Progenitor cell of endocrine pancreas (in vitro differentiated cells): ENCODE measurements around the gene ATP1B4. TPM values are rescaled to one million over a fixed set of nuclear protein-coding genes. Genes with fewer than 3 reads are reported as not detected.
"Not testable (repeated sequence)": the region's sequence is repeated elsewhere in the genome, so short reads cannot be mapped to it uniquely, and the experiment has no call there.

Source experiments
- DNase-seq: peaks from one replicate; pipeline ENCODE4 v3.0.0; 2021; ENCODE audit warnings: low spot score; ENCODE audit not compliant: unreplicated experiment
- H3K27ac Mint-ChIP-seq: 2 replicates; pipeline ENCODE4 v1.8.0; 2021; ENCODE audit warnings: mild to moderate bottlenecking, moderate library complexity, mixed read lengths
- H3K27me3 Mint-ChIP-seq: 2 replicates; pipeline ENCODE4 v1.8.0; 2021; ENCODE audit warnings: mixed read lengths
- H3K36me3 Mint-ChIP-seq: 2 replicates; pipeline ENCODE4 v1.8.0; 2022; ENCODE audit warnings: mixed read lengths; ENCODE audit not compliant: insufficient read depth
- H3K4me1 Mint-ChIP-seq: 2 replicates; pipeline ENCODE4 v1.8.0; 2021; ENCODE audit warnings: low read depth, mixed read lengths
- H3K4me3 Mint-ChIP-seq: 2 replicates; pipeline ENCODE4 v1.8.0; 2021; ENCODE audit warnings: low read depth, mild to moderate bottlenecking, moderate library complexity, mixed read lengths
- H3K9me3 Mint-ChIP-seq: 2 replicates; pipeline ENCODE4 v1.8.0; 2021; ENCODE audit warnings: low read depth, mixed read lengths
- total RNA-seq: library from RNA; stranded (reverse); gene quantifications from 2 replicates; pipeline ENCODE4 v1.2.1, GENCODE V29; 2021
- TF ChIP-seq, protein P1 (sequence below): fragments of 200-600 bp; sonication (generic); IDR thresholded peaks from one replicate; pipeline ENCODE4 v1.5.0; 2021; ENCODE audit warnings: antibody characterized with exemption, mild to moderate bottlenecking; ENCODE audit not compliant: unreplicated experiment

The ATP1B4 gene
- total RNA-seq, 1 donor from 2014 or later: not detected

DNA sequence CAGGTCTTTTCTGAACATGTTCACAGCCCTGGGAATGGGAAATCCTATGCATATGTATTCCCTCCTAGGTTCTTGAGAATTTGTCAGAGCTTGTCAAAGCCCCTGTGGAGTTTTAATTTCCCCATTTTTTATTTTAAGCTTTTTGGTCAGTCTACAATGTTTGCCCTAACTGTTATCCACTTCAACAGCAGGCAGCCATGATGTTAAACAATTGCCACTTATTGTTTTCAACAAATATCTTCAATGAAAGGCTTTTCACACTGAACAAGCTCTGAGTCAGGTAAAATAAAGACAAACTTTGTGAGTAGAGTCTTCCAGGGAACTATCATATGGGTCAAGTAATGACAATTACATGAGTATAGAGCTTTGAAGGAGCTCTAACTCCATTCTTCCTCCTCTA is 25.0 kb upstream of the ATP1B4 start:
- Mint-ChIP-seq H3K4me3 (no peak overlapping the region), H3K9me3 (peaks cover 46% of the 10 kb centered on the region), H3K36me3 (no peaks in the 10 kb centered on the region), H3K27ac (no peak overlapping the region), H3K27me3 (no peaks in the 10 kb centered on the region), H3K4me1 (no peaks in the 10 kb centered on the region)
- no peak for DNase-seq
- TF ChIP-seq, protein P1, sequence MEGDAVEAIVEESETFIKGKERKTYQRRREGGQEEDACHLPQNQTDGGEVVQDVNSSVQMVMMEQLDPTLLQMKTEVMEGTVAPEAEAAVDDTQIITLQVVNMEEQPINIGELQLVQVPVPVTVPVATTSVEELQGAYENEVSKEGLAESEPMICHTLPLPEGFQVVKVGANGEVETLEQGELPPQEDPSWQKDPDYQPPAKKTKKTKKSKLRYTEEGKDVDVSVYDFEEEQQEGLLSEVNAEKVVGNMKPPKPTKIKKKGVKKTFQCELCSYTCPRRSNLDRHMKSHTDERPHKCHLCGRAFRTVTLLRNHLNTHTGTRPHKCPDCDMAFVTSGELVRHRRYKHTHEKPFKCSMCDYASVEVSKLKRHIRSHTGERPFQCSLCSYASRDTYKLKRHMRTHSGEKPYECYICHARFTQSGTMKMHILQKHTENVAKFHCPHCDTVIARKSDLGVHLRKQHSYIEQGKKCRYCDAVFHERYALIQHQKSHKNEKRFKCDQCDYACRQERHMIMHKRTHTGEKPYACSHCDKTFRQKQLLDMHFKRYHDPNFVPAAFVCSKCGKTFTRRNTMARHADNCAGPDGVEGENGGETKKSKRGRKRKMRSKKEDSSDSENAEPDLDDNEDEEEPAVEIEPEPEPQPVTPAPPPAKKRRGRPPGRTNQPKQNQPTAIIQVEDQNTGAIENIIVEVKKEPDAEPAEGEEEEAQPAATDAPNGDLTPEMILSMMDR: no peak

DNA sequence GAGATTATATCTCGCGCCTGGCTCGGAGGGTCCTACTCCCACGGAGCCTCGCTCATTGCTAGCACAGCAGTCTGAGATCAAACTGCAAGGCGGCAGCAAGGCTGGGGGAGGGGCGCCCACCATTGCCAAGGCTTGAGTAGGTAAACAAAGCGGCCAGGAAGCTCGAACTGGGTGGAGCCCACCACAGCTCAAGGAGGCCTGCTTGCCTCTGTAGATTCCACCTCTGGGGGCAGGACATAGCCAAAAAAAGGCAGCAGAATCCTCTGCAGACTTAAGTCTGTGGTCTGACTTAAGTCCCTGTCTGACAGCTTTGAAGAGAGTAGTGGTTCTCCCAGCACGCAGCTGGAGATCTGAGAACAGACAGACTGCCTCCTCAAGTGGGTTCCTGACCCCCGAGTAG is 17.3 kb upstream of the ATP1B4 start:
- not testable (repeated sequence) for H3K27ac Mint-ChIP-seq, H3K4me1 Mint-ChIP-seq, H3K36me3 Mint-ChIP-seq, H3K4me3 Mint-ChIP-seq, DNase-seq, H3K27me3 Mint-ChIP-seq
- H3K9me3 Mint-ChIP-seq: peaks cover 26% of the 10 kb centered on the region

DNA sequence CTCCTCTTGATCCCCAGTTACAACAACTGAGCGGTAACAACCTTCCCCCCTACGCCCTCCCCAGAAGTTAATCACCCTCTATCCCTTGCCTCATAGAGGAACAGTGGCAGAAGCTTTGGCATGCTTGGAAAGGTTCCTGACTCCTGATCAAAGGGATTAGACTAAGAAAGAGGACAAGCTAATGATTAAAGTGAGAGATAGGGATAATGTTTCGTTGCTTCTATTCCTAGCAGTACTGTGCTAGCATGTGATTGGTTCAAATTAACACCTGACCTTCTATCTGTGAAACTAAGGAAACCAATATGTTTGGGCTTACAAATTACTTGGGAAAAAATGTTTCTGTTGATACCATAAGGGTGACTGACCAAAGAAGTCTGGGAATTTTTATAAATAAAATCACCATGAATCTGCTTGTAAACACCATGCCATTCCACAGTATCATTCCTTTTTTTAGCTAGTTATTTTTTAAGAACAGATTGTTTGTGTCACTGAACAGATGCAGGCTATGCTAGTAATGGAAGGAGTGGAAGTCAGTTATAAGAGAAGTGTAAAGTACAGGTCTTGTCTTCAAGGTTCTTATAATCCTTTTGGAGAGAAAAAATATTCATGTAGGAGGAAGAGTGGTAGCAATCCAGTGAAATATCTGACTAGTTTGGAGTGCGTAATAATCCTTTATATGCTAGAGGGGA is 11.3 kb upstream of the ATP1B4 start:
- Mint-ChIP-seq H3K36me3 (no peaks in the 10 kb centered on the region), H3K4me3 (no peak overlapping the region), H3K4me1 (no peaks in the 10 kb centered on the region), H3K27me3 (no peaks in the 10 kb centered on the region), H3K27ac (no peak overlapping the region), H3K9me3 (peaks cover 12% of the 10 kb centered on the region)
- TF ChIP-seq, protein P1: no peak
- DNase-seq: no peak

GRCh38 chrX:120356084-120356483 is 5.8 kb upstream of the ATP1B4 start:
- H3K4me3 Mint-ChIP-seq: no peak overlapping the region
- no peaks in the 10 kb centered on the region for H3K4me1 Mint-ChIP-seq
- DNase-seq: no peak
- no peaks in the 10 kb centered on the region for H3K36me3 Mint-ChIP-seq
- H3K27me3 Mint-ChIP-seq: no peaks in the 10 kb centered on the region
- TF ChIP-seq, protein P1: no peak
- no peak overlapping the region for H3K27ac Mint-ChIP-seq
- H3K9me3 Mint-ChIP-seq: peaks cover 5% of the 10 kb centered on the region

DNA sequence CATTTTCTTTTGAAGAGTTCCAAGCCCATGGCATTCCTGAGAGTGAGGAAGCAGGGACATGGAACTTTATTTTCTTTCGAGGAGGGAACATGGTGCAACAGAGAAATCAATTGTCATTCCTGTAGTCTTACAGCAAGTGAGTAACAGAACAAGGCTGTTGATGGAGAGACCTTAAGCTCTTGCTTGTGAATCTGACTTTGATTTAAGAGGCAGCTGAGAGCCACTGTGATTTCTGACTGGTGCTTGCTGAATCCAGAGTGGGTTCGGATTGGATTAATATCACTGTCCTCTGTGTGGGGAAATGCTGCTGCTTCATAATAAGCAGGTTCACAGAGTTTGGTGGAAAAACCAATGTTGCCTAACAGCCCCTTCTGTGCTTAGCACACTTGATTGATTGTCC is 4.7 kb upstream of the ATP1B4 start:
- H3K36me3 Mint-ChIP-seq: no peaks in the 10 kb centered on the region
- no peak overlapping the region for H3K27ac Mint-ChIP-seq
- TF ChIP-seq, protein P1: no peak
- no peak for DNase-seq
- H3K27me3 Mint-ChIP-seq: no peaks in the 10 kb centered on the region
- peaks cover 3% of the 10 kb centered on the region for H3K9me3 Mint-ChIP-seq
- H3K4me3 Mint-ChIP-seq: no peak overlapping the region
- H3K4me1 Mint-ChIP-seq: no peaks in the 10 kb centered on the region
